ENCODE results near the gene TMEM30B. TPM values are rescaled to one million over a fixed set of nuclear protein-coding genes. Genes with fewer than 3 reads are reported as not detected.

Gene TMEM30B
- total RNA-seq, 1 experiment from 2014 or later = 0.09 TPM

- BruUV-seq (replicated peaks) = no TSS peak
- CTCF ChIA-PET = interaction anchor here (0.8 to 1.7 kb wide), 5 partner anchors 9 to 555 kb away, joined by 3 to 11 read pairs (median 5); no protein-coding TSS in a partner anchor
- TF ChIP-seq, protein P1, sequence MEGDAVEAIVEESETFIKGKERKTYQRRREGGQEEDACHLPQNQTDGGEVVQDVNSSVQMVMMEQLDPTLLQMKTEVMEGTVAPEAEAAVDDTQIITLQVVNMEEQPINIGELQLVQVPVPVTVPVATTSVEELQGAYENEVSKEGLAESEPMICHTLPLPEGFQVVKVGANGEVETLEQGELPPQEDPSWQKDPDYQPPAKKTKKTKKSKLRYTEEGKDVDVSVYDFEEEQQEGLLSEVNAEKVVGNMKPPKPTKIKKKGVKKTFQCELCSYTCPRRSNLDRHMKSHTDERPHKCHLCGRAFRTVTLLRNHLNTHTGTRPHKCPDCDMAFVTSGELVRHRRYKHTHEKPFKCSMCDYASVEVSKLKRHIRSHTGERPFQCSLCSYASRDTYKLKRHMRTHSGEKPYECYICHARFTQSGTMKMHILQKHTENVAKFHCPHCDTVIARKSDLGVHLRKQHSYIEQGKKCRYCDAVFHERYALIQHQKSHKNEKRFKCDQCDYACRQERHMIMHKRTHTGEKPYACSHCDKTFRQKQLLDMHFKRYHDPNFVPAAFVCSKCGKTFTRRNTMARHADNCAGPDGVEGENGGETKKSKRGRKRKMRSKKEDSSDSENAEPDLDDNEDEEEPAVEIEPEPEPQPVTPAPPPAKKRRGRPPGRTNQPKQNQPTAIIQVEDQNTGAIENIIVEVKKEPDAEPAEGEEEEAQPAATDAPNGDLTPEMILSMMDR (IDR thresholded peaks at IDR 0.05; ENCODE audit: unreplicated experiment) = no peak
- Mint-ChIP-seq H3K9me3 (ENCODE audit: unreplicated experiment) (no peaks in the 10 kb centered on the region), H3K36me3 (ENCODE audit: insufficient read depth, unreplicated experiment) (no peaks in the 10 kb centered on the region), H3K4me1 (ENCODE audit: insufficient read depth, unreplicated experiment) (peaks cover 6% of the 10 kb centered on the region), H3K27me3 (ENCODE audit: insufficient read depth, unreplicated experiment) (no peaks in the 10 kb centered on the region), H3K4me3 (ENCODE audit: unreplicated experiment) (no peak overlapping the region), H3K27ac (ENCODE audit: low read depth, unreplicated experiment) (no peak overlapping the region)
- POLR2A ChIA-PET = interaction anchor here (1.6 kb wide), 1 partner anchor 11 kb away, joined by 5 read pairs; no protein-coding TSS in a partner anchor
- intact Hi-C loops (cut with micrococcal nuclease) = no loop called here
- DNase-seq (ENCODE audit: unreplicated experiment) = no peak
Observed at GRCh38 chr14:61282746-61283145, 1.6 kb upstream of the TMEM30B start.

GRCh38 chr14:61281948-61282275 is 774 bp upstream of the TMEM30B start:
- Mint-ChIP-seq H3K9me3 (ENCODE audit: unreplicated experiment) (no peaks in the 10 kb centered on the region), H3K4me3 (ENCODE audit: unreplicated experiment) (no peak overlapping the region), H3K27ac (ENCODE audit: low read depth, unreplicated experiment) (no peak overlapping the region), H3K36me3 (ENCODE audit: insufficient read depth, unreplicated experiment) (no peaks in the 10 kb centered on the region), H3K27me3 (ENCODE audit: insufficient read depth, unreplicated experiment) (no peaks in the 10 kb centered on the region), H3K4me1 (ENCODE audit: insufficient read depth, unreplicated experiment) (peaks cover under 1% of the 10 kb centered on the region)
- BruUV-seq (replicated peaks) = no TSS peak
- TF ChIP-seq, protein P1 (IDR thresholded peaks at IDR 0.05; ENCODE audit: unreplicated experiment) = no peak
- CTCF ChIA-PET = interaction anchor here (0.6 to 1.7 kb wide), 4 partner anchors 13 to 1032 kb away, joined by 3 to 11 read pairs (median 4); no protein-coding TSS in a partner anchor
- no peak for DNase-seq (ENCODE audit: unreplicated experiment)
- POLR2A ChIA-PET = interaction anchor here (1.6 kb wide), 1 partner anchor 11 kb away, joined by 5 read pairs; no protein-coding TSS in a partner anchor
- intact Hi-C loops (cut with micrococcal nuclease) = no loop called here

DNA sequence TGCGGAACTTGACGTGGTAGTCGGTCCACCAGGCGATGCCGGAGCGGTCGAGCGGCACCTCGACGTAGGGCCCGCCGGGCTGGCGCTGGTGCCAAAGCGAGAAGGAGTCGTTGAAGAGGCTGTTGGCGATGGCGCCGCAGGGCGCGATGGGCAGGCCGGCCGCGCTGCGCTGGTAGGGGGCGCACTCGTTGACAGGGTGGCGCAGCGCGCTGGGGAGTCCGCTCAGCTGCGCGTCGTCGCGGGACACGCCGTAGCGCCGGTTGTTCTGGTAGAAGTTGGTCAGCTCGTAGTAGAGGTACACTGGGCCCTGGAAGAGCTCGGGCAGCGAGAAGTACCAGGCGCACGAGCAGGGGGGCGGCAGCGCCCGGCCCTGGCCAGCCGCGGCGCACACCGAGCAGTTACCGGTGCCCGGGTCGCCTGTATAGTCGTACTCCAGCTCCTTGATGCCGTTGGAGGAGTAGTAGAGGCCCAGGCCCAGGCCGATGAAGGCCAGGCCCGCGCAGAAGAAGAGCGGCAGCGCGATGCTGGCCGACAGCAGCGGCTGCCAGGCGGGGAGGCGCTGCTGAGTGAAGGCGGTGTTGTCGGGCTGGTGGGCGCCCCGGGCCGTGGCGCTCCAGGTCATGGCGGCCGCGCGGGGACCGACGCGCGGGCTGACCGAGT is 482 bp downstream of the TMEM30B start:
- POLR2A ChIA-PET = no interaction called here
- DNase-seq (ENCODE audit: unreplicated experiment) = no peak
- intact Hi-C loops (cut with micrococcal nuclease) = no loop called here
- TF ChIP-seq, protein P1 (IDR thresholded peaks at IDR 0.05; ENCODE audit: unreplicated experiment) = no peak
- no TSS peak for BruUV-seq (replicated peaks)
- Mint-ChIP-seq H3K4me1 (ENCODE audit: insufficient read depth, unreplicated experiment) (no peaks in the 10 kb centered on the region), H3K27me3 (ENCODE audit: insufficient read depth, unreplicated experiment) (no peaks in the 10 kb centered on the region), H3K27ac (ENCODE audit: low read depth, unreplicated experiment) (no peak overlapping the region), H3K36me3 (ENCODE audit: insufficient read depth, unreplicated experiment) (no peaks in the 10 kb centered on the region), H3K4me3 (ENCODE audit: unreplicated experiment) (peak overlapping the region; percentile 45), H3K9me3 (ENCODE audit: unreplicated experiment) (no peaks in the 10 kb centered on the region)
- CTCF ChIA-PET = interaction anchor here (0.5 to 1.6 kb wide), 4 partner anchors 10 to 604 kb away, joined by 3 to 9 read pairs (median 4); no protein-coding TSS in a partner anchor

- ChIA-PET CTCF (interaction anchor here (1.6 kb wide), 2 partner anchors 10 to 18 kb away, joined by 4 to 9 read pairs; no protein-coding TSS in a partner anchor), POLR2A (no interaction called here)
- DNase-seq (ENCODE audit: unreplicated experiment) = no peak
- intact Hi-C loops (cut with micrococcal nuclease) = no loop called here
- TF ChIP-seq, protein P1 (IDR thresholded peaks at IDR 0.05; ENCODE audit: unreplicated experiment) = no peak
- Mint-ChIP-seq H3K4me3 (ENCODE audit: unreplicated experiment) (peak overlapping the region; percentile 45), H3K36me3 (ENCODE audit: insufficient read depth, unreplicated experiment) (no peaks in the 10 kb centered on the region), H3K27me3 (ENCODE audit: insufficient read depth, unreplicated experiment) (no peaks in the 10 kb centered on the region), H3K27ac (ENCODE audit: low read depth, unreplicated experiment) (no peak overlapping the region), H3K4me1 (ENCODE audit: insufficient read depth, unreplicated experiment) (no peaks in the 10 kb centered on the region), H3K9me3 (ENCODE audit: unreplicated experiment) (no peaks in the 10 kb centered on the region)
- BruUV-seq (replicated peaks) = no TSS peak
Observed at GRCh38 chr14:61280092-61280525, 1.0 kb downstream of the TMEM30B start.
